PC-3 (cell line): ENCODE results near the gene GRIP1. TPM values are rescaled to one million over a fixed set of nuclear protein-coding genes. Genes with fewer than 3 reads are reported as not detected.

Source experiments
- ATAC-seq: fragments of 200-7000 bp; cut with Tn5 transposase; 2 replicates; pipeline ENCODE4 v1.9.1; 2020; ENCODE audit warnings: mild to moderate bottlenecking, moderate library complexity
- BruUV-seq: library from RNA; stranded (reverse); fragments of 400-500 nt; replicated peaks from 2 replicates; lab custom pipeline; 2021; lab: Mats Ljungman, UMichigan
- CTCF ChIA-PET: fragments of 300-600 bp; sonication (Branson Sonifier 250); formaldehyde crosslinking; loops from one replicate; lab custom pipeline; 2022; ENCODE audit warnings: antibody characterized with exemption; lab: Charles Lee
- POLR2A ChIA-PET: fragments of 300-600 bp; sonication (Branson Sonifier 250); formaldehyde crosslinking; loops from one replicate; lab custom pipeline; 2022; ENCODE audit warnings: antibody characterized with exemption; ENCODE audit not compliant: unreplicated experiment; lab: Charles Lee
- DNase-seq: peaks from one replicate; pipeline ENCODE4 v3.0.0-alpha.2; 2015
- H2AFZ ChIP-seq: fragments of 300-600 bp; sonication (generic); 2 replicates; pipeline ENCODE4 v1.6.0; 2016; ENCODE audit warnings: antibody characterized with exemption, low read length
- H3F3A ChIP-seq: fragments of 300-600 bp; sonication (generic); one replicate; pipeline ENCODE4 v1.6.0; 2017; ENCODE audit warnings: antibody characterized with exemption, low read length, control low read depth, mild to moderate bottlenecking; ENCODE audit not compliant: unreplicated experiment
- H3K27ac ChIP-seq: fragments of 300-600 bp; sonication (generic); 2 replicates; pipeline ENCODE4 v1.5.1; 2016; ENCODE audit warnings: mild to moderate bottlenecking, low read length
- H3K27me3 ChIP-seq: fragments of 300-600 bp; sonication (generic); 2 replicates; pipeline ENCODE4 v1.6.1; 2016; ENCODE audit warnings: low read length, mixed read lengths
- H3K36me3 ChIP-seq: fragments of 300-600 bp; sonication (generic); 2 replicates; pipeline ENCODE4 v1.6.1; 2016; ENCODE audit warnings: low read depth, mixed run types, low read length, mixed read lengths
- H3K4me1 ChIP-seq: fragments of 300-600 bp; sonication (generic); 2 replicates; pipeline ENCODE4 v1.5.1; 2016; ENCODE audit warnings: low read length; ENCODE audit not compliant: insufficient read depth
- H3K4me2 ChIP-seq: fragments of 300-600 bp; sonication (generic); 2 replicates; pipeline ENCODE4 v1.6.0; 2016; ENCODE audit warnings: low read length
- H3K4me3 ChIP-seq: fragments of 300-600 bp; sonication (generic); 2 replicates; pipeline ENCODE4 v1.5.1; 2016; ENCODE audit warnings: mild to moderate bottlenecking, low read length, mixed read lengths
- H3K79me2 ChIP-seq: fragments of 300-600 bp; sonication (generic); 2 replicates; pipeline ENCODE4 v1.6.1; 2017; ENCODE audit warnings: low read length, mixed read lengths
- H3K9ac ChIP-seq: fragments of 300-600 bp; sonication (generic); 2 replicates; pipeline ENCODE4 v1.6.0; 2016; ENCODE audit warnings: mild to moderate bottlenecking, low read length
- H3K9me2 ChIP-seq: fragments of 300-600 bp; sonication (generic); replicated peaks from 2 replicates; pipeline ENCODE4 v1.6.1; 2016; ENCODE audit warnings: mixed run types, low read length, mixed read lengths
- H3K9me3 ChIP-seq: fragments of 300-600 bp; sonication (generic); 2 replicates; pipeline ENCODE4 v1.6.1; 2016; ENCODE audit warnings: low read length, mixed read lengths
- H4K20me1 ChIP-seq: fragments of 300-600 bp; sonication (generic); 2 replicates; pipeline ENCODE4 v1.6.1; 2016; ENCODE audit warnings: low read length, mixed read lengths
- EZH2 ChIP-seq: fragments of 300-600 bp; sonication (generic); IDR thresholded peaks from one replicate; pipeline ENCODE4 v1.6.1; 2017; ENCODE audit warnings: antibody characterized with exemption, mild to moderate bottlenecking, low read length; ENCODE audit not compliant: unreplicated experiment
- EZH2phosphoT487 ChIP-seq: fragments of 300-600 bp; sonication (generic); IDR thresholded peaks from 2 replicates; pipeline ENCODE4 v1.6.1; 2018; ENCODE audit warnings: mild to moderate bottlenecking, antibody characterized with exemption, low read length, borderline replicate concordance
- intact Hi-C: fragments of 100-400 bp; cut with micrococcal nuclease; formaldehyde crosslinking; loops from 2 replicates; pipeline ENCODE4 v1.9.0; 2023
- total RNA-seq: library from RNA; depleted of rRNA; stranded (reverse); fragments of >200 nt; gene quantifications from 2 replicates; pipeline ENCODE4 v1.2.3, GENCODE V29; 2014
- TF ChIP-seq, protein P1 (sequence below): fragments of 300-600 bp; sonication (generic); conservative IDR thresholded peaks from 2 replicates; pipeline ENCODE4 v1.5.1; 2017; ENCODE audit warnings: antibody characterized with exemption, low read depth, mild to moderate bottlenecking, low read length

GRIP1 gene
- total RNA-seq, 1 experiment from 2014 or later: 2.0 TPM

- Histone ChIP-seq H3K4me2 (peak overlapping the region; percentile 55), H3K9me2 (no peaks in the 10 kb centered on the region), H3K36me3 (no peaks in the 10 kb centered on the region), H3K4me3 (peak overlapping the region; percentile 54), H3K9me3 (no peaks in the 10 kb centered on the region), H3K9ac (no peak overlapping the region), H3F3A (no peaks in the 10 kb centered on the region), H3K79me2 (no peaks in the 10 kb centered on the region), H2AFZ (peak overlapping the region; percentile 46), H3K27ac (no peak overlapping the region), H3K27me3 (no peaks in the 10 kb centered on the region), H3K4me1 (peaks cover 6% of the 10 kb centered on the region; the same call in 1 of the 2 replicates), H4K20me1 (no peaks in the 10 kb centered on the region)
- no peak for TF ChIP-seq EZH2
- TF ChIP-seq, protein P1, sequence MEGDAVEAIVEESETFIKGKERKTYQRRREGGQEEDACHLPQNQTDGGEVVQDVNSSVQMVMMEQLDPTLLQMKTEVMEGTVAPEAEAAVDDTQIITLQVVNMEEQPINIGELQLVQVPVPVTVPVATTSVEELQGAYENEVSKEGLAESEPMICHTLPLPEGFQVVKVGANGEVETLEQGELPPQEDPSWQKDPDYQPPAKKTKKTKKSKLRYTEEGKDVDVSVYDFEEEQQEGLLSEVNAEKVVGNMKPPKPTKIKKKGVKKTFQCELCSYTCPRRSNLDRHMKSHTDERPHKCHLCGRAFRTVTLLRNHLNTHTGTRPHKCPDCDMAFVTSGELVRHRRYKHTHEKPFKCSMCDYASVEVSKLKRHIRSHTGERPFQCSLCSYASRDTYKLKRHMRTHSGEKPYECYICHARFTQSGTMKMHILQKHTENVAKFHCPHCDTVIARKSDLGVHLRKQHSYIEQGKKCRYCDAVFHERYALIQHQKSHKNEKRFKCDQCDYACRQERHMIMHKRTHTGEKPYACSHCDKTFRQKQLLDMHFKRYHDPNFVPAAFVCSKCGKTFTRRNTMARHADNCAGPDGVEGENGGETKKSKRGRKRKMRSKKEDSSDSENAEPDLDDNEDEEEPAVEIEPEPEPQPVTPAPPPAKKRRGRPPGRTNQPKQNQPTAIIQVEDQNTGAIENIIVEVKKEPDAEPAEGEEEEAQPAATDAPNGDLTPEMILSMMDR: no peak
- no peak for TF ChIP-seq EZH2phosphoT487
- intact Hi-C loops: no loop called here
- CTCF ChIA-PET: interaction anchor here (0.7 kb wide), 1 partner anchor 245 kb away, joined by 5 read pairs; no protein-coding TSS in a partner anchor
- peak; percentile 90 for ATAC-seq
- BruUV-seq: no TSS peak
- POLR2A ChIA-PET: interaction anchor here (0.5 kb wide), 1 partner anchor 29 kb away, joined by 8 read pairs; no protein-coding TSS in a partner anchor
- DNase-seq: peak; percentile 78
These were observed 229.3 kb downstream of the GRIP1 start for GRCh38 chr12:66449531-66449930.

DNA sequence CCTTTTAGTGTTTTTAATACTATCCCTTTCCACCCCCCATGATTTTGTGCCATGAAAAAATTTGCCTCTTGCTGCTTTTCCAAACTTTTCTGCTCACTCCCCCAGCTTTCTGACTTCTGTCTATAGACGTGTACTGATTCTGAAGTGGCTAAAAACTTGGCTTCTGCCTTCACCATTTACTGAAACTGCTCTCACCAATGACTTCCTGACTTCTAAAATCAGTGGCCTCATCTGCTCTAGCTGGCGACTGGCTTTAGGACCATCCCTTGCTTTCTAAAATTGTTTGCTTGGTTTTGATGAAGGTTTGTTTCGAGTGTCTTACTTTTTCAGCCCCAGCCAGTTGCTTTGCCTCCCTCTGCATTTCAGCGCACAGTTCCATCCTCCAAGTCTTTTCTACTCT lies 231.2 kb downstream of the GRIP1 start:
- BruUV-seq: no TSS peak
- intact Hi-C loops: no loop called here

GRCh38 chr12:66446276-66446675 lies 232.6 kb downstream of the GRIP1 start:
- TF ChIP-seq EZH2 (no peak), EZH2phosphoT487 (no peak)
- TF ChIP-seq, protein P1: no peak
- Histone ChIP-seq H2AFZ (no peak overlapping the region), H3K27ac (no peak overlapping the region), H3F3A (no peaks in the 10 kb centered on the region), H3K4me3 (no peak overlapping the region), H3K4me2 (no peak overlapping the region), H3K9me2 (no peaks in the 10 kb centered on the region), H3K27me3 (no peaks in the 10 kb centered on the region), H3K9ac (no peak overlapping the region), H3K36me3 (no peaks in the 10 kb centered on the region), H3K4me1 (peaks cover 6% of the 10 kb centered on the region; the same call in 1 of the 2 replicates), H3K79me2 (no peaks in the 10 kb centered on the region), H3K9me3 (no peaks in the 10 kb centered on the region), H4K20me1 (no peaks in the 10 kb centered on the region)
- ChIA-PET CTCF (no interaction called here), POLR2A (no interaction called here)
- ATAC-seq (no peak), DNase-seq (no peak)
- no TSS peak for BruUV-seq
- intact Hi-C loops: no loop called here

More for the DNA sequence above, 231.2 kb downstream of the GRIP1 start:
- Histone ChIP-seq H3K27me3 (no peaks in the 10 kb centered on the region), H3K4me2 (no peak overlapping the region), H4K20me1 (no peaks in the 10 kb centered on the region), H2AFZ (no peak overlapping the region), H3K9ac (no peak overlapping the region), H3K9me2 (no peaks in the 10 kb centered on the region), H3K4me3 (no peak overlapping the region), H3K36me3 (no peaks in the 10 kb centered on the region), H3K79me2 (no peaks in the 10 kb centered on the region), H3F3A (no peaks in the 10 kb centered on the region), H3K9me3 (no peaks in the 10 kb centered on the region), H3K4me1 (peaks cover 6% of the 10 kb centered on the region; the same call in 1 of the 2 replicates), H3K27ac (no peak overlapping the region)
- no peak for TF ChIP-seq EZH2phosphoT487
- TF ChIP-seq, protein P1: no peak
- no peak for TF ChIP-seq EZH2
- DNase-seq (no peak), ATAC-seq (no peak)
- CTCF ChIA-PET: no interaction called here
- POLR2A ChIA-PET: no interaction called here
